ENCODE results near the gene HTRA1. TPM values are rescaled to one million over a fixed set of nuclear protein-coding genes. Genes with fewer than 3 reads are reported as not detected.

Gene HTRA1
- polyA plus RNA-seq, 1 donor from 2014 or later, result 1.4 TPM

DNA sequence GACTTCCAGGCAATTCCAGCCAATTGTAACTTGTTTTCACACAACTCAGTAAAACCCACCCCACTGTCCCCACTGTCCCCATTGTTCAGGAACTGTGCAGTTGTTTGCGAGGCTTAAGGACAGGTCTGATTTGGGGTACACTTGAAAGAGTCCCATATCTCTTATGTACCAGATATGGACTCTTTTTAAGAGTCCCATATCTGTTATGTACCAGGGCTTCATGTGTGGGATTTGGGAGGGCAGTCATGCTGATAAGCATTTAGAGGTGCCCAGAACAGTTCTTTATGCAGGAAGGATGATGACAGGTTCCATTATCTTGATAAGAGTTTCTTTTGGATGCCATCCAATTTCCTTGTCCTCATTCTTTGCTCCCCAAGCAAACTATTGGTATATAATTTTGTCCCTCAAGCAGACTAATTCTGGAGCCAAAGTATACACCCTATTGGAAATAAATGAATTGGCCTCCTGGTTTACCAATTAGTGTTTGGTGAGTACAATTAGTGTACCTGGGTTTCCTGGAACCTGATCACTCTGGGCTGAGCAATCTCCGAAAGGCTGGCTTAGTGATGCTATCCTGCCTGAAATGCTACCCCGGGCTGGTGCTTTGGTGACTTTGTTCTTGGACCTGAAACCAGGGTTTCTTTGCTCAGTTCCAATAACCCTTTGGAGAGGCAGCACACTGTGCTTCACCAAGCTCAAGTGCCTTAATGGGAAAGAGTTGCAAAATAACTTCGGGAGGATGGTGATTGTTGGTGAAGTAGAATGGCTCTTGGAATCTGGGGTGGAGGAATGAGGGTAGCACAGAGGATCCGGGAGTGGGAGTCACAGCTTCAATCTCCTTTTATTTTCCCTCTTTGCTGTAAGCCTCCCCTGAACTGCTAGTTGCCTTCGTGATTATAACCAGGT, 93.0 kb downstream of the HTRA1 start:
- Histone ChIP-seq H3K4me2 (ENCODE audit: low read length) (no peak overlapping the region), H3K9me3 (ENCODE audit: low read length) (no peaks in the 10 kb centered on the region), H4K20me1 (ENCODE audit: insufficient read depth) (no peaks in the 10 kb centered on the region), H2AFZ (ENCODE audit: low read depth, low read length) (no peak overlapping the region), H3K27me3 (ENCODE audit: insufficient read depth, low read depth, low read length) (no peaks in the 10 kb centered on the region), H3K79me2 (replicated peaks; ENCODE audit: insufficient read depth, low read length) (no peaks in the 10 kb centered on the region), H3K4me3 (ENCODE audit: low read length) (no peak overlapping the region), H3F3A (ENCODE audit: insufficient read depth, low read length, poor library complexity, severe bottlenecking) (no peaks in the 10 kb centered on the region), H3K36me3 (ENCODE audit: insufficient read depth, low read length) (no peaks in the 10 kb centered on the region), H3K9me2 (ENCODE audit: insufficient read depth, low read length) (no peaks in the 10 kb centered on the region), H3K9ac (ENCODE audit: low read length) (no peak overlapping the region), H3K27ac (ENCODE audit: low read length) (no peak overlapping the region)
- TF ChIP-seq EP300 (conservative IDR thresholded peaks at IDR 0.05; ENCODE audit: poor library complexity, severe bottlenecking) (no peak), RAD21 (conservative IDR thresholded peaks at IDR 0.05) (no peak), EZH2 (IDR thresholded peaks at IDR 0.05; ENCODE audit: borderline replicate concordance, insufficient read depth, low read length, poor library complexity, severe bottlenecking) (no peak), SMC3 (conservative IDR thresholded peaks at IDR 0.05; ENCODE audit: poor library complexity) (no peak), POLR2AphosphoS5 (IDR thresholded peaks at IDR 0.05) (no peak), TAF1 (IDR thresholded peaks at IDR 0.05; ENCODE audit: low read depth) (no peak), MXI1 (conservative IDR thresholded peaks at IDR 0.05; ENCODE audit: poor library complexity, severe bottlenecking) (no peak)
- TF ChIP-seq, protein P1, sequence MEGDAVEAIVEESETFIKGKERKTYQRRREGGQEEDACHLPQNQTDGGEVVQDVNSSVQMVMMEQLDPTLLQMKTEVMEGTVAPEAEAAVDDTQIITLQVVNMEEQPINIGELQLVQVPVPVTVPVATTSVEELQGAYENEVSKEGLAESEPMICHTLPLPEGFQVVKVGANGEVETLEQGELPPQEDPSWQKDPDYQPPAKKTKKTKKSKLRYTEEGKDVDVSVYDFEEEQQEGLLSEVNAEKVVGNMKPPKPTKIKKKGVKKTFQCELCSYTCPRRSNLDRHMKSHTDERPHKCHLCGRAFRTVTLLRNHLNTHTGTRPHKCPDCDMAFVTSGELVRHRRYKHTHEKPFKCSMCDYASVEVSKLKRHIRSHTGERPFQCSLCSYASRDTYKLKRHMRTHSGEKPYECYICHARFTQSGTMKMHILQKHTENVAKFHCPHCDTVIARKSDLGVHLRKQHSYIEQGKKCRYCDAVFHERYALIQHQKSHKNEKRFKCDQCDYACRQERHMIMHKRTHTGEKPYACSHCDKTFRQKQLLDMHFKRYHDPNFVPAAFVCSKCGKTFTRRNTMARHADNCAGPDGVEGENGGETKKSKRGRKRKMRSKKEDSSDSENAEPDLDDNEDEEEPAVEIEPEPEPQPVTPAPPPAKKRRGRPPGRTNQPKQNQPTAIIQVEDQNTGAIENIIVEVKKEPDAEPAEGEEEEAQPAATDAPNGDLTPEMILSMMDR (IDR thresholded peaks at IDR 0.05; ENCODE audit: poor library complexity, severe bottlenecking), result no peak
- TF ChIP-seq, protein P2, sequence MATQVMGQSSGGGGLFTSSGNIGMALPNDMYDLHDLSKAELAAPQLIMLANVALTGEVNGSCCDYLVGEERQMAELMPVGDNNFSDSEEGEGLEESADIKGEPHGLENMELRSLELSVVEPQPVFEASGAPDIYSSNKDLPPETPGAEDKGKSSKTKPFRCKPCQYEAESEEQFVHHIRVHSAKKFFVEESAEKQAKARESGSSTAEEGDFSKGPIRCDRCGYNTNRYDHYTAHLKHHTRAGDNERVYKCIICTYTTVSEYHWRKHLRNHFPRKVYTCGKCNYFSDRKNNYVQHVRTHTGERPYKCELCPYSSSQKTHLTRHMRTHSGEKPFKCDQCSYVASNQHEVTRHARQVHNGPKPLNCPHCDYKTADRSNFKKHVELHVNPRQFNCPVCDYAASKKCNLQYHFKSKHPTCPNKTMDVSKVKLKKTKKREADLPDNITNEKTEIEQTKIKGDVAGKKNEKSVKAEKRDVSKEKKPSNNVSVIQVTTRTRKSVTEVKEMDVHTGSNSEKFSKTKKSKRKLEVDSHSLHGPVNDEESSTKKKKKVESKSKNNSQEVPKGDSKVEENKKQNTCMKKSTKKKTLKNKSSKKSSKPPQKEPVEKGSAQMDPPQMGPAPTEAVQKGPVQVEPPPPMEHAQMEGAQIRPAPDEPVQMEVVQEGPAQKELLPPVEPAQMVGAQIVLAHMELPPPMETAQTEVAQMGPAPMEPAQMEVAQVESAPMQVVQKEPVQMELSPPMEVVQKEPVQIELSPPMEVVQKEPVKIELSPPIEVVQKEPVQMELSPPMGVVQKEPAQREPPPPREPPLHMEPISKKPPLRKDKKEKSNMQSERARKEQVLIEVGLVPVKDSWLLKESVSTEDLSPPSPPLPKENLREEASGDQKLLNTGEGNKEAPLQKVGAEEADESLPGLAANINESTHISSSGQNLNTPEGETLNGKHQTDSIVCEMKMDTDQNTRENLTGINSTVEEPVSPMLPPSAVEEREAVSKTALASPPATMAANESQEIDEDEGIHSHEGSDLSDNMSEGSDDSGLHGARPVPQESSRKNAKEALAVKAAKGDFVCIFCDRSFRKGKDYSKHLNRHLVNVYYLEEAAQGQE (IDR thresholded peaks at IDR 0.05; ENCODE audit: borderline replicate concordance), result no peak

DNA sequence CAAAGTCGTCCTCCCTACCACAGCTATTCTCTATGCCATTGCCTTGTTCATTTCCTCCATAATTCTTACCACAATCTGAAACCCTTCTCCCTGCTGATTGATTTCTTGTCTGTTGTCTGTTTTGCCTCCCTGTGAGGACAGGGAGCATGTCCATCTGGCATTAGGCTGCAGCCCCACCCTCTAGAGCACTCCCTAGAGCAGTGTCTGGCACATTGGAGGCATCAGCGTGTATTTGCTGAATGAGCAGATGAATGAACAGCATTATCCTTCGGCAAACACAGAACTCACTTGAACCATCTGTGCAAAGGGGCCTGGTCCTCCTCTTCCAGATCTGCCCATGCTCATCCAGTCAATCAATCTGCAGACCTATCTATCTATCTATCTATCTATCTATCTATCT, 94.1 kb downstream of the HTRA1 start:
- Histone ChIP-seq H3K4me2 (ENCODE audit: low read length) (no peak overlapping the region), H3K4me3 (ENCODE audit: low read length) (no peak overlapping the region), H3F3A (ENCODE audit: insufficient read depth, low read length, poor library complexity, severe bottlenecking) (no peaks in the 10 kb centered on the region), H3K9me3 (ENCODE audit: low read length) (no peaks in the 10 kb centered on the region), H3K27me3 (ENCODE audit: insufficient read depth, low read depth, low read length) (no peaks in the 10 kb centered on the region), H3K9me2 (ENCODE audit: insufficient read depth, low read length) (no peaks in the 10 kb centered on the region), H3K9ac (ENCODE audit: low read length) (no peak overlapping the region), H3K79me2 (replicated peaks; ENCODE audit: insufficient read depth, low read length) (no peaks in the 10 kb centered on the region), H4K20me1 (ENCODE audit: insufficient read depth) (no peaks in the 10 kb centered on the region), H3K36me3 (ENCODE audit: insufficient read depth, low read length) (no peaks in the 10 kb centered on the region), H2AFZ (ENCODE audit: low read depth, low read length) (no peak overlapping the region), H3K27ac (ENCODE audit: low read length) (no peak overlapping the region)
- TF ChIP-seq, protein P2 (IDR thresholded peaks at IDR 0.05; ENCODE audit: borderline replicate concordance), result no peak
- TF ChIP-seq TAF1 (IDR thresholded peaks at IDR 0.05; ENCODE audit: low read depth) (no peak), POLR2AphosphoS5 (IDR thresholded peaks at IDR 0.05) (no peak), MXI1 (conservative IDR thresholded peaks at IDR 0.05; ENCODE audit: poor library complexity, severe bottlenecking) (no peak), RAD21 (conservative IDR thresholded peaks at IDR 0.05) (no peak), EZH2 (IDR thresholded peaks at IDR 0.05; ENCODE audit: borderline replicate concordance, insufficient read depth, low read length, poor library complexity, severe bottlenecking) (no peak)
- TF ChIP-seq, protein P1 (IDR thresholded peaks at IDR 0.05; ENCODE audit: poor library complexity, severe bottlenecking), result no peak
